ENCODE results near the gene CEBPB. TPM values are rescaled to one million over a fixed set of nuclear protein-coding genes. Genes with fewer than 3 reads are reported as not detected.
"Not testable (repeated sequence)": the region's sequence is repeated elsewhere in the genome, so short reads cannot be mapped to it uniquely, and the experiment has no call there.

Gene CEBPB
- total RNA-seq, 1 donor from 2014 or later: 19.6 TPM

GRCh38 chr20:50199703-50200102 lies 9.1 kb downstream of the CEBPB start:
- Mint-ChIP-seq H3K4me3 (ENCODE audit: low read depth) (no peak overlapping the region), H3K27ac (no peak overlapping the region), H3K36me3 (ENCODE audit: insufficient read depth) (peaks cover 5% of the 10 kb centered on the region), H3K9me3 (ENCODE audit: low read depth) (peaks cover 19% of the 10 kb centered on the region), H3K4me1 (ENCODE audit: low read depth) (peaks cover 3% of the 10 kb centered on the region), H3K27me3 (peaks cover 15% of the 10 kb centered on the region)
- no peak for TF ChIP-seq CTCF (IDR thresholded peaks at IDR 0.05; ENCODE audit: unreplicated experiment)
- no peak for DNase-seq (ENCODE audit: low spot score, unreplicated experiment)

GRCh38 chr20:50200482-50201104 lies 10.0 kb downstream of the CEBPB start:
- no peak overlapping the region for H3K4me3 Mint-ChIP-seq (ENCODE audit: low read depth)
- no peak overlapping the region for H3K27ac Mint-ChIP-seq
- H3K36me3 Mint-ChIP-seq (ENCODE audit: insufficient read depth): peaks cover 4% of the 10 kb centered on the region
- DNase-seq (ENCODE audit: low spot score, unreplicated experiment): no peak
- peaks cover 6% of the 10 kb centered on the region for H3K27me3 Mint-ChIP-seq
- H3K4me1 Mint-ChIP-seq (ENCODE audit: low read depth): peaks cover 2% of the 10 kb centered on the region
- TF ChIP-seq CTCF (IDR thresholded peaks at IDR 0.05; ENCODE audit: unreplicated experiment): no peak
- H3K9me3 Mint-ChIP-seq (ENCODE audit: low read depth): peaks cover 19% of the 10 kb centered on the region

GRCh38 chr20:50201710-50202109 lies 11.1 kb downstream of the CEBPB start:
- H3K27me3 Mint-ChIP-seq; DNase-seq (ENCODE audit: low spot score, unreplicated experiment); H3K36me3 Mint-ChIP-seq (ENCODE audit: insufficient read depth); H3K4me3 Mint-ChIP-seq (ENCODE audit: low read depth); H3K4me1 Mint-ChIP-seq (ENCODE audit: low read depth); H3K27ac Mint-ChIP-seq: not testable (repeated sequence)
- peaks cover 19% of the 10 kb centered on the region for H3K9me3 Mint-ChIP-seq (ENCODE audit: low read depth)

- no peak for DNase-seq (ENCODE audit: low spot score, unreplicated experiment)
- no peak overlapping the region for H3K27ac Mint-ChIP-seq
- no peak for TF ChIP-seq CTCF (IDR thresholded peaks at IDR 0.05; ENCODE audit: unreplicated experiment)
- no peak overlapping the region for H3K4me3 Mint-ChIP-seq (ENCODE audit: low read depth)
- no peaks in the 10 kb centered on the region for H3K4me1 Mint-ChIP-seq (ENCODE audit: low read depth)
- peaks cover 4% of the 10 kb centered on the region for H3K27me3 Mint-ChIP-seq
- H3K36me3 Mint-ChIP-seq (ENCODE audit: insufficient read depth): peaks cover 4% of the 10 kb centered on the region
- H3K9me3 Mint-ChIP-seq (ENCODE audit: low read depth): peaks cover 19% of the 10 kb centered on the region
Measured at GRCh38 chr20:50202677-50203076, 12.0 kb downstream of the CEBPB start.

GRCh38 chr20:50203951-50204937 lies 13.6 kb downstream of the CEBPB start:
- Mint-ChIP-seq H3K36me3 (ENCODE audit: insufficient read depth) (peaks cover 4% of the 10 kb centered on the region), H3K4me1 (ENCODE audit: low read depth) (no peaks in the 10 kb centered on the region), H3K9me3 (ENCODE audit: low read depth) (peaks cover 19% of the 10 kb centered on the region), H3K27ac (no peak overlapping the region), H3K4me3 (ENCODE audit: low read depth) (no peak overlapping the region), H3K27me3 (peaks cover 5% of the 10 kb centered on the region)
- no peak for DNase-seq (ENCODE audit: low spot score, unreplicated experiment)
- no peak for TF ChIP-seq CTCF (IDR thresholded peaks at IDR 0.05; ENCODE audit: unreplicated experiment)
